NB4 (cell line): Measurements from ENCODE around the gene NRM.

Experiments
- CTCF ChIP-seq: IDR thresholded peaks from one replicate; pipeline ENCODE4 v1.5.1; 2012; ENCODE audit warnings: low read depth, low read length
- MAX ChIP-seq: IDR thresholded peaks from 2 replicates; pipeline ENCODE4 v1.6.1; 2011; ENCODE audit warnings: low read depth, low read length
- POLR2A ChIP-seq: IDR thresholded peaks from 2 replicates; pipeline ENCODE4 v1.6.1; 2011; ENCODE audit warnings: mild to moderate bottlenecking; ENCODE audit not compliant: insufficient read length; ENCODE audit errors: extremely low read depth

- TF ChIP-seq POLR2A (no peak), CTCF (no peak), MAX (no peak)
Observed at GRCh38 chr6:30640481-30640880, 50.3 kb downstream of the NRM start.
